Articular chondrocyte of knee joint (primary cell): ENCODE measurements around the gene DDT. TPM values are rescaled to one million over a fixed set of nuclear protein-coding genes. Genes with fewer than 3 reads are reported as not detected.

Experiments used
- total RNA-seq: library from RNA; depleted of rRNA; stranded (reverse); fragments of >200 nt; gene quantifications from 2 replicates; pipeline ENCODE4 v1.2.3, GENCODE V29; 2012

The DDT gene
- total RNA-seq: 57.7 and 68.2 TPM in 2 replicates

DNA sequence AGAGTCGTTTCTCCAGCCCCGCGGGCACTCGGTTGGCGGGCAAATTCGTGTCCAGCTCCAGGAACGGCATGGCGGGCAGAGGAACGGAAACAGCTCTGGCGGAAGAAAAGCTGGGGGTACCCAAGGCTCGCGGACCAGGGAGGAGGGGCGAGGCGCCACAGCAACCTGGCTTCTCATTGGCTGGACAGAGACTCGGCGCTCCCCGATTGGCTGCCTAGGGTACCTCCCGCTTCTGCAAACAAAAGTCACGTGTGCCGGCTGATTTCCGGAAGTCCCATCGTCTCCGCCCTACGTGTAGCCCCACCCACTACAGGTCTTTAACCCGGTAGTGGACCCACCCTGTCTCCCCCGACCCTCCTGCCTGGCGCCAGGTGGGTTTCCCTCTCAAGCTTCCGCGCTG lies at the start of gene DDT:
Gene DDT (minus strand): TSS at position 97 of the 400 bp plus-strand sequence. CDS start 27 bp downstream, at position 70.

DNA sequence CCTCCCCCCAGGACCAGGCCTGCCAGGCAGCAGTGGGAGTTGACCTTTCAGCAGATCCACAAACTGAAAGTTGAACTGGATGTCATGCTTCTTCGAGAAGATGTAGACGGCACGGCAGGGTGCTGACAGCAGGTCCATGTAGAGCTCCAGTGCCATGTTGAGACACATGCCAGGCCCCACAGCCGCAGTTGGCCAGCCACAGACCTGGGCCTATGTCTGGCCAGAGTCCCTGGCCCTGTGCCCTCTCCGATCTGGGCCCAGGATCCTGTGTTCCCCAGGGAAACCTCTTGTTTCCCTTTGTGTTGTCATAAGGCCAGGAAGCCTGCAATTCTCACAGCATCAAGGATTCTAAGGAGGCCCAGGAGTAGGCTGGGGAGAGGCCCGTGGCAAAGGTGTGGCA lies 31.0 kb upstream of the DDT start, which contains the start of gene GSTT4:
Gene GSTT4 (minus strand): TSS at position 253 of the 400 bp plus-strand sequence. CDS start 97 bp downstream, at position 156.

DNA sequence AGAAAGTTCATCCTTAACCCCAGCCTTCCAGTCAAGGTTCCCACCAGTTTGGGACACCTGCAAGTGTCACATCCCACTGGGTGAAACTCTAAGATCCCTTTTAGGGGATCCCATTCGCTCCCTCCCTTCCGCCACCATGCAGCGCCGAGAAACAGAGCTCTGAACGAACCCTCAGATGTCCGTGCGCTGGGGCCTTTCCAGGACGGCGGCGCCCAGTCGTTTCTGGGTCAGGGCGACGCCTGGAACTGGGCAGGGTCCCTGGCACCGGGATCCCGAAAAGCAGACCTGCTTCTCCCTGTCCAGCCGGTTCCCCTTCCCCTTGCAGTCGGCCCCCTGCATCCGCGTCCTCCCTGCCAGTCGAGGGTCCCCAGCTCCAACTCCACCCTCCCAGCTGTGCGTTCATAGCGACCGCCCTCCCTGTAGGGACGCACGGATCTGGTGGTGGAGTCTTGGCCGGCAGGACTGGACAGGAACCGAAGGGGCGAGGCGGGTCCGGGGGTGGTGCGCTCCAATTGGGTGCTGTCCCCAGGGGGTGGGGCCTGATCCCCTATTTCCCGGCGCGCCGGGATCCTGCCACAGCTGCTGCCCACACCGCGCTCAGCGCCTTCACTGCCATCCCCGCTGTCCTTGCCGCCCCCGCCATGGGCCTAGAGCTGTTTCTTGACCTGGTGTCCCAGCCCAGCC lies 5.5 kb upstream of the DDT start, which contains the start of gene GSTT2:
Gene GSTT2 (plus strand): TSS at position 578 of the 684 bp plus-strand sequence.

DNA sequence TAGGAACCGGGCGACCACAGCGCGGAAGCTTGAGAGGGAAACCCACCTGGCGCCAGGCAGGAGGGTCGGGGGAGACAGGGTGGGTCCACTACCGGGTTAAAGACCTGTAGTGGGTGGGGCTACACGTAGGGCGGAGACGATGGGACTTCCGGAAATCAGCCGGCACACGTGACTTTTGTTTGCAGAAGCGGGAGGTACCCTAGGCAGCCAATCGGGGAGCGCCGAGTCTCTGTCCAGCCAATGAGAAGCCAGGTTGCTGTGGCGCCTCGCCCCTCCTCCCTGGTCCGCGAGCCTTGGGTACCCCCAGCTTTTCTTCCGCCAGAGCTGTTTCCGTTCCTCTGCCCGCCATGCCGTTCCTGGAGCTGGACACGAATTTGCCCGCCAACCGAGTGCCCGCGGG lies 7.7 kb downstream of the DDT start, which contains the start of gene DDTL:
Gene DDTL (plus strand): TSS at position 321 of the 400 bp plus-strand sequence. CDS start 27 bp downstream, at position 348.

DNA sequence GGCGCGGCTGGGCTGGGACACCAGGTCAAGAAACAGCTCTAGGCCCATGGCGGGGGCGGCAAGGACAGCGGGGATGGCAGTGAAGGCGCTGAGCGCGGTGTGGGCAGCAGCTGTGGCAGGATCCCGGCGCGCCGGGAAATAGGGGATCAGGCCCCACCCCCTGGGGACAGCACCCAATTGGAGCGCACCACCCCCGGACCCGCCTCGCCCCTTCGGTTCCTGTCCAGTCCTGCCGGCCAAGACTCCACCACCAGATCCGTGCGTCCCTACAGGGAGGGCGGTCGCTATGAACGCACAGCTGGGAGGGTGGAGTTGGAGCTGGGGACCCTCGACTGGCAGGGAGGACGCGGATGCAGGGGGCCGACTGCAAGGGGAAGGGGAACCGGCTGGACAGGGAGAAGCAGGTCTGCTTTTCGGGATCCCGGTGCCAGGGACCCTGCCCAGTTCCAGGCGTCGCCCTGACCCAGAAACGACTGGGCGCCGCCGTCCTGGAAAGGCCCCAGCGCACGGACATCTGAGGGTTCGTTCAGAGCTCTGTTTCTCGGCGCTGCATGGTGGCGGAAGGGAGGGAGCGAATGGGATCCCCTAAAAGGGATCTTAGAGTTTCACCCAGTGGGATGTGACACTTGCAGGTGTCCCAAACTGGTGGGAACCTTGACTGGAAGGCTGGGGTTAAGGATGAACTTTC lies 13.0 kb downstream of the DDT start, which contains the start of gene GSTT2B:
Gene GSTT2B (minus strand): TSS at position 112 of the 688 bp plus-strand sequence. CDS start 64 bp downstream, at position 48.

Other genes with a start within 250 kb of the DDT start
- gene ZNF70, start 223.3 kb downstream of the DDT start, total RNA-seq: 6.3 and 7.1 TPM in 2 replicates
- gene VPREB3, start 220.0 kb downstream of the DDT start, total RNA-seq: not detected in 2 replicates
- 1.2 and 1.9 TPM in 2 replicates for gene C22orf15, start 211.5 kb downstream of the DDT start, total RNA-seq
- 3.9 and 6.5 TPM in 2 replicates for gene CHCHD10, start 206.5 kb downstream of the DDT start, total RNA-seq
- gene MMP11, start 201.6 kb downstream of the DDT start, total RNA-seq: 3.9 and 4.1 TPM in 2 replicates
- 44.3 and 48.2 TPM in 2 replicates for gene SMARCB1, start 187.5 kb downstream of the DDT start, total RNA-seq
- 0.43 and 0.65 TPM in 2 replicates for gene DERL3, start 135.4 kb downstream of the DDT start, total RNA-seq
- 12.3 and 15.3 TPM in 2 replicates for gene SLC2A11, start 116.6 kb downstream of the DDT start, total RNA-seq
- gene MIF, start 80.1 kb downstream of the DDT start, total RNA-seq: 156 and 195 TPM in 2 replicates
- gene GSTT2B, start 13.2 kb downstream of the DDT start, total RNA-seq: 1.7 and 19.7 TPM in 2 replicates
- 1.0 TPM in 1 of 2 replicates, not detected in the other for gene DDTL, start 7.6 kb downstream of the DDT start, total RNA-seq
- 0.78 TPM in 1 of 2 replicates, not detected in the other for gene GSTT2, start 5.7 kb upstream of the DDT start, total RNA-seq
- gene GSTT4, start 31.0 kb upstream of the DDT start, total RNA-seq: not detected in 2 replicates
- 37.8 and 38.2 TPM in 2 replicates for gene CABIN1, start 36.9 kb upstream of the DDT start, total RNA-seq
- gene SUSD2, start 207.0 kb upstream of the DDT start, total RNA-seq: 8.9 and 18.2 TPM in 2 replicates